H1 (cell line): ENCODE results near the gene MYO5B. TPM values are rescaled to one million over a fixed set of nuclear protein-coding genes. Genes with fewer than 3 reads are reported as not detected.

ENCODE experiments used
- ASH2L ChIP-seq: fragments of 200-600, 300-600 bp; sonication (generic); IDR thresholded peaks from one replicate; pipeline ENCODE4 v1.7.1; 2017; ENCODE audit warnings: low read length
- ATF2 ChIP-seq: IDR thresholded peaks from 2 replicates; pipeline ENCODE4 v1.6.1; 2012; ENCODE audit warnings: low read length, inconsistent platforms
- BRCA1 ChIP-seq: IDR thresholded peaks from 2 replicates; pipeline ENCODE4 v1.6.1; 2012; ENCODE audit warnings: low read depth, low read length, improper control_type of control experiment
- KDM1A ChIP-seq: fragments of 200-600, 300-600 bp; sonication (generic); IDR thresholded peaks from 2 replicates; pipeline ENCODE4 v1.7.1; 2016; ENCODE audit warnings: mild to moderate bottlenecking, low read length, borderline replicate concordance
- POU5F1 ChIP-seq: IDR thresholded peaks from 2 replicates; pipeline ENCODE4 v1.6.1; 2011; ENCODE audit warnings: low read depth, mild to moderate bottlenecking, low read length, moderate library complexity
- RBBP5 ChIP-seq: IDR thresholded peaks from 2 replicates; pipeline ENCODE4 v1.7.1; 2012; ENCODE audit warnings: low read depth, mild to moderate bottlenecking, inconsistent platforms, low read length, moderate library complexity, borderline replicate concordance
- SP4 ChIP-seq: IDR thresholded peaks from 2 replicates; pipeline ENCODE4 v1.6.1; 2012; ENCODE audit warnings: low read length, inconsistent platforms
- polyA plus RNA-seq, 7 experiments: library from polyadenylated mRNA; depleted of rRNA in 3 of 7; stranded (reverse) in 5 of 7; unstranded in 2 of 7; fragments of >200 nt in 5 of 7; fragments of 200-250 nt in 2 of 7; gene quantifications; 1 replicate in 5 of 7; 2 replicates in 1 of 7; 4 replicates in 1 of 7; pipeline versions ENCODE4 v1.2.1 to v1.2.3, GENCODE V29; 2011 to 2013; ENCODE audit warnings: missing spikeins in 2 of 7, mixed read lengths in 2 of 7
- total RNA-seq: library from RNA; stranded (reverse); fragmentation: NEBNext Ultra II Directional; extraction: Animal tissue kit (Norgen Biotek cat#: 25700); gene quantifications from 2 replicates; pipeline ENCODE4 v1.2.1, GENCODE V29; 2021

The MYO5B gene
- total and polyA plus RNA-seq, 2 of the 8 experiments (the other 6 are each of a cell fraction or from before 2014, with no cell fraction given) = 6.4 to 7.7 TPM

- TF ChIP-seq ATF2 (no peak), ASH2L (no peak), KDM1A (no peak), POU5F1 (no peak), SP4 (no peak), BRCA1 (no peak), RBBP5 (no peak)
- TF ChIP-seq, all 59 proteins: peak for 0
These were observed 231.7 kb downstream of the MYO5B start (continued) for GRCh38 chr18:49963217-49963616.
